ENCODE results near the gene GMDS. TPM values are rescaled to one million over a fixed set of nuclear protein-coding genes. Genes with fewer than 3 reads are reported as not detected.
"Not testable (repeated sequence)": the region's sequence is repeated elsewhere in the genome, so short reads cannot be mapped to it uniquely, and the experiment has no call there.

The GMDS gene
- total and polyA plus RNA-seq, 2 of the 8 experiments (the other 6 are each of a cell fraction or from before 2014, with no cell fraction given), result 16.8 to 50.0 TPM

DNA sequence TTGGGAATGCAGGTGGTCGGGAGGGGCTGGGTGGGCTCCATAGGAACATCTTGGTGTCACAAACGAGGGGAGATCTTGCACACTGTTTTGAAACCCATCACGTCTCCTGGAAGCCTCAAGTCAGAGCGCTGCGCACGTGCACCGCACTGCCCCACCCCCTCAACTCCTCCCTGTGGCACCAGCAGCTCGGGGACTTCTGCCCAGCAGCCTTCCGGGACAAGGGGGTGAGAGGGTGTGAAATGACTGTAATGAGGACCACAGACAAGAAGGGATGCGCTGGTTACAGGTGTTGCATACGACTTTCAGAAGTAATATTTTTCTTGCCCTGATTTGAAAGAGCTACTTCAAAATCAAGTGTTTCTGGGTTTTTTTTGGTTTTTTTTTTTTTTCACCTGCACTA lies 575.4 kb downstream of the GMDS start (continued):
- no peak for TF ChIP-seq TBP (IDR thresholded peaks at IDR 0.05; ENCODE audit: low read depth, low read length)
- no peak for TF ChIP-seq SAP30 (IDR thresholded peaks at IDR 0.05; ENCODE audit: insufficient read depth, insufficient replicate concordance, low read length)
- no peak for TF ChIP-seq POLR2A (IDR thresholded peaks at IDR 0.05; ENCODE audit: control extremely low read depth in 1 of 2, low read depth in 2 of 2, low read length in 2 of 2)
- no peak for TF ChIP-seq CREB1 (IDR thresholded peaks at IDR 0.05)
- no peak for TF ChIP-seq NANOG (IDR thresholded peaks at IDR 0.05; ENCODE audit: insufficient read depth, low read depth, low read length, poor library complexity, severe bottlenecking)
- TF ChIP-seq SIN3A (conservative IDR thresholded peaks at IDR 0.05 in 1 of 2, IDR thresholded peaks at IDR 0.05 in 1 of 2; ENCODE audit: low read depth in 1 of 2, low read length in 2 of 2), result no peak

DNA sequence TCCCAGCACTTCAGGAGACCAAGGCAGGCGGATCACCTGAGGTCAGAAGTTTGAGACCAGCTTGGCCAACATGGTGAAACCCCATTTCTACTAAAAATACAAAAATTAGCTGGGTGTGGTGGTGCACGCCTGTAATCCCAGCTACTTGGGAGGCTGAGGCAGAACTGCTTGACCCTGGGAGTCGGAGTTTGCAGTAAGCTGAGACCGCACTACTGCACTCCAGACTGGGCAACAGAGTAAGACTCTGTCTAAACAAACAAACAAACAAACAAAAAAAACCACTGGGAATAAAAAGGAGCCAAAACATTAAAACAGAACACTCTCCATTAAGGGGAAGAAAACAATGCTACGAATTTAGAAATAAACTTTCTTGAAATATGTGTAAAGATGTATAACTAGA lies 576.9 kb downstream of the GMDS start:
- H4K20me1 ChIP-seq (replicated peaks in 1 of 2; ENCODE audit: control insufficient read depth in 1 of 2, insufficient read depth in 2 of 2, low read length in 2 of 2); FAIRE-seq; H4K91ac ChIP-seq (replicated peaks; ENCODE audit: insufficient read length, low read length); H3K23ac ChIP-seq (ENCODE audit: insufficient read length); POLR2A ChIA-PET (ENCODE audit: partially characterized antibody); H3K79me2 ChIP-seq (ENCODE audit: control insufficient read depth in 1 of 2, insufficient read depth in 2 of 2, low read length in 2 of 2); H3K27ac ChIP-seq (ENCODE audit: low read depth, low read length); H4K8ac ChIP-seq (ENCODE audit: extremely low read depth, insufficient read depth, low read length); H2AFZ ChIP-seq (ENCODE audit: low read length); H3K27me3 ChIP-seq (replicated peaks in 1 of 4; ENCODE audit: control insufficient read depth in 3 of 4, extremely low read depth in 1 of 4, insufficient read depth in 3 of 4, low read length in 3 of 4); H2BK15ac ChIP-seq (ENCODE audit: low read length); H2BK12ac ChIP-seq (ENCODE audit: low read depth, low read length); H3K23me2 ChIP-seq (ENCODE audit: low read depth, low read length); H4K5ac ChIP-seq (ENCODE audit: insufficient read length, low read depth, low read length); H3K36me3 ChIP-seq (ENCODE audit: control insufficient read depth in 2 of 4, insufficient read depth in 4 of 4, low read length in 3 of 4); H2BK5ac ChIP-seq (ENCODE audit: low read depth, low read length); H3K56ac ChIP-seq (replicated peaks; ENCODE audit: insufficient read length, low read depth, low read length); H3K4me1 ChIP-seq (replicated peaks in 1 of 4; ENCODE audit: control insufficient read depth in 3 of 4, insufficient read depth in 4 of 4, low read length in 3 of 4); H3K9ac ChIP-seq (replicated peaks in 1 of 4; ENCODE audit: extremely low read depth in 1 of 4, low read depth in 3 of 4, low read length in 3 of 4); H2AK5ac ChIP-seq (ENCODE audit: low read depth, low read length); H3K18ac ChIP-seq (ENCODE audit: extremely low read depth, low read length); CTCF ChIA-PET (ENCODE audit: partially characterized antibody); H3K9me3 ChIP-seq (ENCODE audit: insufficient read depth in 2 of 2, low read depth in 1 of 2, low read length in 1 of 2); H2BK120ac ChIP-seq (replicated peaks; ENCODE audit: low read depth, low read length); H3K4me2 ChIP-seq (ENCODE audit: insufficient read depth in 1 of 2, low read depth in 2 of 2, low read length in 2 of 2); H3K14ac ChIP-seq (ENCODE audit: insufficient read length); H2BK20ac ChIP-seq (ENCODE audit: low read length); H3K4me3 ChIP-seq (ENCODE audit: extremely low read depth in 1 of 4, insufficient read depth in 2 of 4, low read depth in 3 of 4, low read length in 4 of 4); DNase-seq (ENCODE audit: low read depth in 1 of 2, low spot score in 2 of 2); H3K4ac ChIP-seq (replicated peaks; ENCODE audit: insufficient read length, low read depth, low read length); H3K79me1 ChIP-seq (ENCODE audit: low read depth, low read length): not testable (repeated sequence)
- WGBS, 2 experiments (ENCODE audit: extremely low coverage in 1 of 2, insufficient coverage in 1 of 2, insufficient read length in 1 of 2, insufficient replicate concordance in 2 of 2, low coverage in 1 of 2, low lambda C conversion rate in 2 of 2, missing lambda C conversion rate in 1 of 2), result 82% methylated on average over 5 of the region's 5 CpGs; no CpG with 5 or more reads in 1 of the 2 experiments
